K562 (cell line): ENCODE data around the gene SCAMP2. TPM values are rescaled to one million over a fixed set of nuclear protein-coding genes. Genes with fewer than 3 reads are reported as not detected.

Experiments
- CBFB ChIP-seq: sonication (generic); formaldehyde crosslinking; IDR thresholded peaks from 2 replicates; pipeline ENCODE4 v1.4.0; 2020; ENCODE audit warnings: mild to moderate bottlenecking, missing genetic modification reagents
- CHAMP1 ChIP-seq: fragments of 450-650 bp; IDR thresholded peaks from 2 replicates; pipeline ENCODE4 v1.6.1; 2016; ENCODE audit warnings: mild to moderate bottlenecking
- DDX20 ChIP-seq: fragments of 450-650 bp; IDR thresholded peaks from 2 replicates; pipeline ENCODE4 v1.6.1; 2016; ENCODE audit warnings: missing genetic modification characterization, low read depth, mild to moderate bottlenecking, missing compliant biosample characterization, moderate library complexity
- ELF1 ChIP-seq: fragments of 200-800 bp; sonication (Bioruptor generic); IDR thresholded peaks from 2 replicates; pipeline ENCODE4 v1.6.1; 2016; ENCODE audit warnings: missing genetic modification characterization, missing compliant biosample characterization
- ETV1 ChIP-seq: fragments of 450-650 bp; conservative IDR thresholded peaks from 2 replicates; pipeline ENCODE4 v1.6.1; 2016; ENCODE audit warnings: missing genetic modification characterization, control low read depth, low read depth, missing compliant biosample characterization
- GATAD2B ChIP-seq: fragments of 450-650 bp; IDR thresholded peaks from 2 replicates; pipeline ENCODE4 v1.6.1; 2017; ENCODE audit warnings: mild to moderate bottlenecking, borderline replicate concordance
- HDGF ChIP-seq: fragments of 450-650 bp; IDR thresholded peaks from 2 replicates; pipeline ENCODE4 v1.6.1; 2016
- HSF4 ChIP-seq: fragments of 250-450 bp; sonication (Bioruptor Pico); IDR thresholded peaks from 2 replicates; pipeline ENCODE4 v2.1.2; 2022; ENCODE audit warnings: mild to moderate bottlenecking, moderate library complexity, borderline replicate concordance
- MTF1 ChIP-seq: fragments of 250-450 bp; sonication (Bioruptor Pico); IDR thresholded peaks from 2 replicates; pipeline ENCODE4 v1.9.0; 2021; ENCODE audit warnings: moderate library complexity, mild to moderate bottlenecking, inconsistent platforms, borderline replicate concordance
- POLR3G ChIP-seq: IDR thresholded peaks from 2 replicates; pipeline ENCODE4 v1.6.1; 2011; ENCODE audit not compliant: insufficient read length, insufficient replicate concordance; ENCODE audit errors: extremely low read depth
- PYGO2 ChIP-seq: fragments of 450-650 bp; IDR thresholded peaks from 2 replicates; pipeline ENCODE4 v1.6.1; 2016; ENCODE audit warnings: mild to moderate bottlenecking, missing genetic modification characterization, moderate library complexity, missing compliant biosample characterization
- RBM17 ChIP-seq: fragments of 200-400 bp; formaldehyde crosslinking; IDR thresholded peaks from 2 replicates; pipeline ENCODE4 v1.6.1; 2017; ENCODE audit warnings: low read depth, mild to moderate bottlenecking, low read length, borderline replicate concordance
- STAT5A ChIP-seq: IDR thresholded peaks from 2 replicates; pipeline ENCODE4 v1.6.1; 2012; ENCODE audit warnings: low read length, inconsistent platforms, borderline replicate concordance
- SUPT5H ChIP-seq: fragments of 450-650 bp; IDR thresholded peaks from 2 replicates; pipeline ENCODE4 v1.6.1; 2016
- TAF7 ChIP-seq: fragments of 450-650 bp; IDR thresholded peaks from 2 replicates; pipeline ENCODE4 v1.6.1; 2016; ENCODE audit warnings: missing genetic modification characterization, missing compliant biosample characterization
- THRB ChIP-seq: fragments of 450-650 bp; formaldehyde crosslinking; conservative IDR thresholded peaks from 2 replicates; pipeline ENCODE4 v1.4.0; 2022; ENCODE audit warnings: mild to moderate bottlenecking, missing genetic modification characterization
- ZNF263 ChIP-seq: sonication (generic); formaldehyde crosslinking; IDR thresholded peaks from 2 replicates; pipeline ENCODE4 v1.8.0; 2022; ENCODE audit warnings: mild to moderate bottlenecking, missing genetic modification reagents, borderline replicate concordance
- ZNF280A ChIP-seq: fragments of 450-650 bp; IDR thresholded peaks from 2 replicates; pipeline ENCODE4 v1.6.1; 2018; ENCODE audit warnings: mild to moderate bottlenecking, low read depth; ENCODE audit not compliant: partially characterized antibody
- ZNF384 ChIP-seq: IDR thresholded peaks from 2 replicates; pipeline ENCODE4 v1.6.1; 2012; ENCODE audit warnings: low read depth, low read length, improper control_type of control experiment
- ZNF561 ChIP-seq: fragments of 450-650 bp; formaldehyde crosslinking; conservative IDR thresholded peaks from 2 replicates; pipeline ENCODE4 v1.4.0; 2020; ENCODE audit warnings: mild to moderate bottlenecking, moderate library complexity
- ZNF75A ChIP-seq: fragments of 450-650 bp; formaldehyde crosslinking; IDR thresholded peaks from 2 replicates; pipeline ENCODE4 v1.4.0; 2020; ENCODE audit warnings: mild to moderate bottlenecking
- polyA plus RNA-seq, 8 experiments: library from polyadenylated mRNA; depleted of rRNA in 4 of 8; stranded (reverse) in 5 of 8; unstranded in 3 of 8; fragments of >200 nt; fragmentation: Nextera tagmentation in 2 of 8; fragmentation: Illumina TruSeq in 1 of 8; extraction: Ambion mirVana in 2 of 8; extraction: Trizol in 1 of 8; gene quantifications; 2 replicates each; pipeline versions ENCODE4 v1.2.1 to v1.2.3, GENCODE V29; 2011 to 2014; ENCODE audit warnings: inconsistent platforms in 1 of 8, missing spikeins in 1 of 8
- total RNA-seq, 7 experiments: library from RNA; depleted of rRNA in 6 of 7; stranded (reverse); fragments of >200 nt in 6 of 7; fragmentation: Illumina TruSeq in 2 of 7; extraction: Trizol in 2 of 7; gene quantifications; 2 replicates each; pipeline versions ENCODE4 v1.2.1 to v1.2.3, GENCODE V29; 2011 to 2021; ENCODE audit warnings: low replicate concordance in 1 of 7
- TF ChIP-seq, protein P1 (sequence below): fragments of 250-450 bp; sonication (Bioruptor Pico); IDR thresholded peaks from 2 replicates; pipeline ENCODE4 v1.4.0; 2020

SCAMP2 gene
- total and polyA plus RNA-seq, 9 of the 15 experiments (the other 6 are each of a cell fraction or from before 2014, with no cell fraction given), result 5.9 to 61.1 (median 20.1) TPM

- TF ChIP-seq ZNF263 (CRISPR knock-in tag) (0 out of 2 replicates have a peak, but pooled peaks have one; percentile 12), CBFB (CRISPR knock-in tag) (no peak), ZNF561 (no peak), RBM17 (no peak), PYGO2 (no peak), TAF7 (tag) (peak; percentile 81), ZNF384 (no peak), CHAMP1 (no peak), THRB (no peak), ZNF75A (CRISPR knock-in tag) (no peak), ETV1 (no peak; the same call in 1 of the 2 replicates), SUPT5H (peak; percentile 76), ELF1 (tag) (no peak), GATAD2B (0 out of 2 replicates have a peak, but pooled peaks have one; percentile 53), MTF1 (no peak), HSF4 (CRISPR knock-in tag) (no peak), DDX20 (tag) (no peak), POLR3G (no peak), ZNF280A (no peak), HDGF (no peak), STAT5A (no peak)
- TF ChIP-seq, protein P1, sequence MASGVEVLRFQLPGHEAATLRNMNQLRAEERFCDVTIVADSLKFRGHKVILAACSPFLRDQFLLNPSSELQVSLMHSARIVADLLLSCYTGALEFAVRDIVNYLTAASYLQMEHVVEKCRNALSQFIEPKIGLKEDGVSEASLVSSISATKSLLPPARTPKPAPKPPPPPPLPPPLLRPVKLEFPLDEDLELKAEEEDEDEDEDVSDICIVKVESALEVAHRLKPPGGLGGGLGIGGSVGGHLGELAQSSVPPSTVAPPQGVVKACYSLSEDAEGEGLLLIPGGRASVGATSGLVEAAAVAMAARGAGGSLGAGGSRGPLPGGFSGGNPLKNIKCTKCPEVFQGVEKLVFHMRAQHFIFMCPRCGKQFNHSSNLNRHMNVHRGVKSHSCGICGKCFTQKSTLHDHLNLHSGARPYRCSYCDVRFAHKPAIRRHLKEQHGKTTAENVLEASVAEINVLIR (CRISPR knock-in tag), result no peak
Observed at GRCh38 chr15:74906450-74907162, 33.4 kb upstream of the SCAMP2 start, which contains the start of gene FAM219B (continued).
